HG02678 (cell line): ENCODE measurements around the gene ARHGAP23.
"Not testable (repeated sequence)": the region's sequence is repeated elsewhere in the genome, so short reads cannot be mapped to it uniquely, and the experiment has no call there.

ENCODE experiments used
- ATAC-seq: cut with Tn5 transposase; IDR thresholded peaks from one replicate; pipeline ENCODE4 v1.9.1; 2021; ENCODE audit warnings: mild to moderate bottlenecking, moderate library complexity; ENCODE audit not compliant: unreplicated experiment

ARHGAP23 gene

DNA sequence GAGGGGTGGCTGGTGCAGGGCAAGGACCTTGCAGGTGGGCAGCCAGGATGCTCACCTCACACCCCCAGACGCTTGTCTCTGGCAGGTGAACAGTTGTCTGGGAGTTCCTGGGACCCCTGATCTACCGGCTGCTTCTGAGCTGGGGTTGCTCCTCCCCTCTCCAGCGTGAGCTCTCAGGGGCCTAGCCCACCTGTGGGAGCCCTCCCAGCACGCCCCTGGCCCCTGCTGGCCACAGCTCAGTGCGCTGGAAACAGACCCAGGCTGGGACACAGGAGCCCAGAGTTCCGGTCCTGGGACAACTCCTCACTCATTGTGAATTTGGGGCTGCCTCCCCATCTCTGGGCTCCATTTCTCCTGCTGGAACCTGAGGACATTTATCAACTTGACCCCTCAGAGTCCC, 30.3 kb downstream of the ARHGAP23 start:
- ATAC-seq, result no peak

GRCh38 chr17:38459567-38459966, 31.3 kb downstream of the ARHGAP23 start:
- ATAC-seq, result no peak

GRCh38 chr17:38460082-38460715, 31.9 kb downstream of the ARHGAP23 start:
- no peak for ATAC-seq

- no peak for ATAC-seq
These were observed 32.7 kb downstream of the ARHGAP23 start for GRCh38 chr17:38460716-38461630.

DNA sequence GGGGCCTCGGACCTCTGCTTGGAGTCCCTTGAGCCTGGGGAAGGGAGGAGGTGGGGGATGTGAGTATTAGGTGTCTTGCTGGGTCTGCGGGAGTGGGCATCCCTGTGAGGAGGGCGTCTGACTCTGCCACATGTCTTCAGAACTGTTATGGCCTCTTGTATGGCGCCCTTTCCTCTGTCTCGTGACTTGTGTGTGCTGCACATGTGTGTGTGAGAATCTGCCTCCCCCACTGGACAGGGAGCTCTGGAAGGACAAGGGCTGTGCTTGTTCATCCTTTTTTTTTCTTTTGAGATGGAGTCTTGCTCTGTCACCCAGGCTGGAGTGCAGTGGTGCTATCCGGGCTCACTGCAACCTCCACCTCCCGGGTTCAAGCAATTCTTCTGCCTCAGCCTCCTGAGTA, 33.4 kb downstream of the ARHGAP23 start:
- no peak for ATAC-seq

DNA sequence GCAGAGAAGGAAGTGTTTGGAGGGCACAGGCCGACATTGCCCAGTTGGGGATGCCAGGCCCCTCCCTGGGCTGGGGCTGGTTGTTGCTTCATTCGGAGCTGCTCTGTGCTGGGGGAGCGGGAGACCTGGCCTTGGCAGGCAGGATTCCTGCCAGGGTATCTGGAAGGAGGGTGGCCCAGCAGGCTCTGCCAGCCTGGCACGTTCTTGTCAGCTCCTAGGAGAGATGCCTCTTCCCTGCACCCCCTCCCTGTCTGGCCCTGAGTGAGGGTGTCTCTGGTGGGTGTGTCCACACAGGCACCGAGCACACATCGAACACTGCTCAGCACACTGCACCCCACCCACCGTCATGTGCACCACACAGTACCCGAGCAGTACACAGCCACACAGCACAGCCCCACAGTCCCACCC, 35.2 kb downstream of the ARHGAP23 start:
- ATAC-seq, result no peak

- ATAC-seq, result no peak
These were observed 36.0 kb downstream of the ARHGAP23 start for GRCh38 chr17:38464251-38464722.

- no peak for ATAC-seq
These were observed 36.6 kb downstream of the ARHGAP23 start for GRCh38 chr17:38464723-38465390.

DNA sequence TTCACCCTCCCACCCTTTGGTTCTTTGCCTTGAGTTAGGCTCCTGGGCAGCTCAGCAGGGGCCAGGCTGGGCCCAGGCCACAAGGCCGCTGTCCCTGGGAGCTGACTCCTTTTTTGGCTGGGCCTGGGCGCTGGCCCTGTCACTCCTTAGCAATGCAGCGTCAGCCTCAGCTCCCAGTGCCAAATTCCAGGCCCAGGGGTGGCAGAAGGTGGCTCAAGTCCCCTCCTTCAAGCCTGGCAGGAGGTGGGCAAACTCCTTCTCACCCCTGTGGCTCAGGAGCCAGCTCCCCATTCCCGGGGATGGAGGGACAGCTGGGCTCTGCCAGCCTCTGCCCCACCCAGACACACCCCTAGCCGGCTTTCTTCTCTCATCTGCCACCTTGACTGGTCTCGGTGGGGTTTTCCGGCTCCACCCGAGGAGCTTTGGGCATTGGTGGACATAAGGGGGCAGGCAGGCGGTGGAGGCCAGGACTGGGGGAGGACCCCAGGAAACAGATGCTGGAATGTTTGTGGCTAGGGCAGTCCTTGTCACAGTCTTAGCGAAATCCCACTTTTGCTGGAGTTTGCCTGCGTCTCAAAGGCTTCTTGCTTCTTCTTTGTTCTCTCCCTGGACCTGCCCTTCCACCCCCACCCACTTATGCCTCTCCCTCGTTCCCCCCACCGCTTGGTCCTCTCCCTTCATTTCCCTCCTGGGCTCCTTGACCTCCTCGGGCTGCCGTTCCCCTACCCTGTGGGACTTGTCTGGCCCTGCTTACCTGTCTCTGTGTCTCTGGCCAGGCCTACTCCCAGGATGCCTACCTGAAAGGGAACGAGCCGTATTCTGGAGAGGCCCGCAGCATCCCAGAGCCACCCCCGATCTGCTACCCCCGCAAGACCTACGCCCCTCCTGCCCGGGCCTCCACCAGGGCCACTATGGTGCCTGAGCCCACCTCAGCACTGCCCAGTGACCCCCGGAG, 37.4 kb downstream of the ARHGAP23 start:
- ATAC-seq, result no peak

GRCh38 chr17:38466346-38467315, 38.4 kb downstream of the ARHGAP23 start:
- no peak for ATAC-seq

- no peak for ATAC-seq
These were observed 39.2 kb downstream of the ARHGAP23 start for GRCh38 chr17:38467491-38467890.

GRCh38 chr17:38469875-38470274, 41.6 kb downstream of the ARHGAP23 start:
- ATAC-seq, result no peak

DNA sequence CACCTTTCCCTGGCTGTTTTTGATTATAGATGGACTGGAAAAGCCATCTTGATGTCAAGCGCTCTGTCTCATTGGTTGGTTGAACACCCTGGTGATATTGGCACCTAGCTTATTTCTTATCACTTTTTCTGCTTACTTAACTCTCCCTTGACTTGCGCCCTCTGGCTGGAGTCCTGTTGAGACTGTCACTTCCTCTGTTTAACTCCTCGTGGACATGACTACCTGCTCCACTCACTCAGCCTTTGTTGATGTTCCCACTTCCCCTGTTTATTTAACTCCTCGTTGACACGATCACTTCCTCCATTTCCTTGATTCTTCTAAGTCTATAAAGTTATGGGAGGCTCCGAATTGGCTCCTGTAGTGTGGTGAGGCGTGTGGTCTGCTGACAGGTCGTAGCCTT, 43.0 kb downstream of the ARHGAP23 start:
- ATAC-seq, result not testable (repeated sequence)

DNA sequence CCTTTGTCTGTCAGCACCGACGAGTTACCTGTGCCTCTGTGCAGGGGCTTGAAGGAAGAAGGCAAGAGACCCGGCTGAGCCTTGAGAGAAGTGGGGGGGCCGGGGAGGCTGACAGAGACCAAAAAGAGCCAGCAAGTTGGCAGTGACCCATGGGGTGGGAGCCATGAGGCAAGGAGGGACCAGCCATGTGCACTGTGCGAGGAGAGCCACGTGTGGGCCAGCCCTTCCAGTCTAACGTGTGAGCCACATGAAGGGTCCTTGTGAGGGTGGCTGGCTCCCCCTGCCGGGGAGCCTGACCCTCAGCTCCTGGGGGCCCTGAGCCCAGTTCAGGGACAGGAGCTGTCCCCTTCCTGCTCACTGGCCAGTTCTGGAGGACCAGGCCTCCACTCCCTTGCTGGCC, 46.4 kb downstream of the ARHGAP23 start:
- not testable (repeated sequence) for ATAC-seq

DNA sequence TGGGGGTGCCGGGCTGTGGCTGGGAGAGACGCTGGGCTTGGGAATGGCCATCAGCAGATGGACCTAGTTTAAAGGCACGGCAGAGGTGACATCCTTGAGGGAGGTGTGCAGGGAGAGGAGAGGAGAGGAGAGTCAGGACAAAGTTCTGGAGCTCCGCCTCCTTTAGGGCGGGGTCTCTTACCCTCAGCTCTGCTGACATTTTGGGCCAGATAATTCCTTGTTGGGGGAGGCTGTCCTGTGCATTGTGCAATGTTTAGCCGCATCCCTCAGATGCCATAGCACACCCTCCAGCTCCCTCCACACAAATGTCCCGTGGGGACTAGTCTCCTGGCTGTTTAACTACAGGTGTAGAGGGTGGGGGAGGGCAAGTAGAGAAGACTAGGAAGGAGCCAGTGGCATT, 48.3 kb downstream of the ARHGAP23 start:
- no peak for ATAC-seq

- ATAC-seq, result not testable (repeated sequence)
These were observed 49.2 kb downstream of the ARHGAP23 start for GRCh38 chr17:38477417-38477816.

DNA sequence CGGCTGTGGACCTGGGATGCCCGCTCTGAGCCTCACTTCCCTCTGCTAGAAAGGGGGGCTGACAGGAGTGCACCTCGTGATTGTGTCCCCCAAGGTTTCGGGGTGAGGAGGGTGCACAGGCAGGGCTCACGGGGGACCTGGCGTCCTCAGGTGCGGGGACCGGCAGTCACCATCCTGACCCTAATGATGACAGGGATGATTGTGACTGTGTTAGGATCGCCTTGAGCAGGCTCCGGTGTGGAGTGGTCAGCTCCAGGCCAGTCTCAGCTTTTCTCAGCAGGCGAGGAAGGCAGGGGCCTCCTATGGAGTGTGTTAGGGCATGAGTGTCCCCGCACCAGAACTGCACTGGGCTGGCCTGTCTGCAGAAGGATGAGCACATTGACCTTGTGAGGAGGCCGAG, 49.7 kb downstream of the ARHGAP23 start:
- not testable (repeated sequence) for ATAC-seq

DNA sequence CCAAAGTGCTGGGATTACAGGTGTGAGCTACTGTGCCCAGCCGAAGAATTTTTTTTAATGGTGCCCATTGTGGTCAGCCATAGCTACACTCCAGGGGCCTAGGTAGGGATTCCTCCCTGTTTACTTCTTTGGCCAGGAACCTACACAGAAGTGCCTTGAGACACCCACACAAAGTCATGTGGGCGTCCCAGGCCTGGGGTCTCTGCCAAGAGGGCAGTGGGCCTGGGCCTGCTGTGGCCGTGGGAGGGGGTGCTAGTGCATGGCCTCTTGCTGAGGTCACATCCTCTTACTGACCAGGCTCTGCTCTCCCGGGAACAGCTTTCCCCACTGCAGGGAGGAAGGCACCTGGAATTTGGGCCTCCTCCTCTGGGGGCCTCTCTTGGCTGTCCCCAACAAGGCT, 50.4 kb downstream of the ARHGAP23 start:
- ATAC-seq, result not testable (repeated sequence)

DNA sequence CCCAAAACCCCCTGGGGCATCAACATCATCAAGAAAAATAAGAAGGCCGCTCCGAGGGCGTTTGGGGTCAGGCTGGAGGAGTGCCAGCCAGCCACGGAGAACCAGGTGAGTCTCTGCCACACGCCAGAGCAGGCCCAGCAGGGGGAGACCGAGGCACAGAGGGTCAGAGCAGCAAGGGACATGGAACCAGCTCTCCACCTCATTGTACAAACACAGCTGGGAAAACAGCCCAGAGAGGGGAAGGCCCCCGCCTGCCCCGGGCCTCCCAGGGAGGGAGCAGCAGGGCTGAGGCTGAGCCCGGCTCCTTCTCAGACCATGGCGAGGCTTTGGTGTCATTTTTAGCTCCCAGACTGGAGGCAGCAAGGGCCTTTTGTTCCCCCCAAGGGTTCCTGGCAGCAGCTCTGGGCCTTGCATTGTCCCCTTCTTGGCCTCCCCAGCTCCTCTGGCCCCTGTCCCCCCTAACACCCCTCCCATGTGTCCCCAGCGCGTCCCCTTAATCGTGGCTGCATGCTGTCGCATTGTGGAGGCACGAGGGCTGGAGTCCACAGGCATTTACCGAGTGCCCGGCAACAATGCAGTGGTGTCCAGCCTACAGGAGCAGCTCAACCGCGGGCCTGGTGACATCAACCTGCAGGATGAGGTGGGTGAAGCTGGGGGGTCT, 53.9 kb downstream of the ARHGAP23 start:
- not testable (repeated sequence) for ATAC-seq
